Hepatocyte (in vitro differentiated cells): Measurements from ENCODE around the gene DNAAF8.

Source experiments
- CTCF ChIP-seq: fragments of 200-600 bp; sonication (generic); IDR thresholded peaks from 2 replicates; pipeline ENCODE4 v1.5.1; 2016; ENCODE audit warnings: antibody characterized with exemption, mild to moderate bottlenecking; ENCODE audit not compliant: poor library complexity
- EZH2 ChIP-seq: fragments of 200-600 bp; sonication (generic); IDR thresholded peaks from 2 replicates; pipeline ENCODE4 v1.6.1; 2016; ENCODE audit warnings: antibody characterized with exemption, mild to moderate bottlenecking, borderline replicate concordance
- EZH2phosphoT487 ChIP-seq: fragments of 200-600 bp; sonication (generic); IDR thresholded peaks from one replicate; pipeline ENCODE4 v1.6.1; 2018; ENCODE audit warnings: antibody characterized with exemption, mild to moderate bottlenecking, low read depth, moderate library complexity; ENCODE audit not compliant: unreplicated experiment, severe bottlenecking

- TF ChIP-seq CTCF (no peak), EZH2 (no peak), EZH2phosphoT487 (no peak)
Observed at GRCh38 chr16:4776141-4776705, 41.9 kb downstream of the DNAAF8 start.
